HG03139 (cell line): ENCODE results near the gene CRIP3.

Experiments
- ATAC-seq: cut with Tn5 transposase; IDR thresholded peaks from one replicate; pipeline ENCODE4 v1.9.1; 2021; ENCODE audit not compliant: unreplicated experiment

The CRIP3 gene

GRCh38 chr6:43258180-43258579, 50.4 kb downstream of the CRIP3 start:
- ATAC-seq, result no peak

- ATAC-seq, result no peak
These were observed 51.1 kb downstream of the CRIP3 start for GRCh38 chr6:43257367-43258145.

- no peak for ATAC-seq
These were observed 51.8 kb downstream of the CRIP3 start for GRCh38 chr6:43256670-43257366.
